ENCODE data around the gene MSI2. TPM values are rescaled to one million over a fixed set of nuclear protein-coding genes. Genes with fewer than 3 reads are reported as not detected.

MSI2 gene
- total RNA-seq, 2 experiments from 2014 or later: 131 to 164 TPM

GRCh38 chr17:57477522-57478362 is 221.4 kb downstream of the MSI2 start:
- H3K79me2 ChIP-seq (ENCODE audit: insufficient read depth, low read depth, low read length): no peaks in the 10 kb centered on the region
- POLR2A ChIA-PET: interaction anchor here (0.6 kb wide), 1 partner anchor 131 kb away, joined by 3 read pairs; no protein-coding TSS in a partner anchor
- CTCF ChIA-PET (ENCODE audit: unreplicated experiment): no interaction called here

GRCh38 chr17:57478478-57479250 is 222.3 kb downstream of the MSI2 start:
- H3K36me3 ChIP-seq (ENCODE audit: insufficient read depth, low read length): 0 out of 2 replicates have a peak, but pooled peaks cover 4% of the 10 kb centered on the region
- BruUV-seq (replicated peaks): no TSS peak
- ChIA-PET CTCF (ENCODE audit: unreplicated experiment) (no interaction called here), POLR2A (no interaction called here)
- H3K4me2 ChIP-seq (ENCODE audit: low read length): no peak overlapping the region
- DNase-seq (ENCODE audit: low spot score): no peak
- no peaks in the 10 kb centered on the region for H3K9me3 ChIP-seq (ENCODE audit: low read length)
- no peak overlapping the region for H2AFZ ChIP-seq (ENCODE audit: low read length)
- H3K9me2 ChIP-seq (ENCODE audit: insufficient read depth, low read length): no peaks in the 10 kb centered on the region
- H3K4me1 ChIP-seq (ENCODE audit: insufficient read depth, low read length, poor library complexity, severe bottlenecking): no peaks in the 10 kb centered on the region
- no peak overlapping the region for H3K4me3 ChIP-seq (ENCODE audit: low read depth, low read length, poor library complexity, severe bottlenecking)
- intact Hi-C loops (cut with micrococcal nuclease; ENCODE audit: unreplicated experiment): no loop called here
- H4K20me1 ChIP-seq (ENCODE audit: insufficient read depth, low read length): no peaks in the 10 kb centered on the region
- no peak for TF ChIP-seq CTCF (conservative IDR thresholded peaks at IDR 0.05; ENCODE audit: low read length)
- no peak for TF ChIP-seq EZH2phosphoT487 (IDR thresholded peaks at IDR 0.05; ENCODE audit: borderline replicate concordance, low read depth, low read length)
- no peak overlapping the region for H3K27ac ChIP-seq (ENCODE audit: low read depth, low read length, poor library complexity, severe bottlenecking)
- no peaks in the 10 kb centered on the region for H3K79me2 ChIP-seq (ENCODE audit: insufficient read depth, low read depth, low read length)

More at GRCh38 chr17:57477522-57478362, 221.4 kb downstream of the MSI2 start:
- TF ChIP-seq EZH2phosphoT487 (IDR thresholded peaks at IDR 0.05; ENCODE audit: borderline replicate concordance, low read depth, low read length) (no peak), CTCF (conservative IDR thresholded peaks at IDR 0.05; ENCODE audit: low read length) (no peak)
- Histone ChIP-seq H3K4me2 (ENCODE audit: low read length) (no peak overlapping the region), H3K9me2 (ENCODE audit: insufficient read depth, low read length) (no peaks in the 10 kb centered on the region), H2AFZ (ENCODE audit: low read length) (no peak overlapping the region), H3K4me3 (ENCODE audit: low read depth, low read length, poor library complexity, severe bottlenecking) (no peak overlapping the region), H3K27ac (ENCODE audit: low read depth, low read length, poor library complexity, severe bottlenecking) (no peak overlapping the region), H4K20me1 (ENCODE audit: insufficient read depth, low read length) (no peaks in the 10 kb centered on the region), H3K36me3 (ENCODE audit: insufficient read depth, low read length) (0 out of 2 replicates have a peak, but pooled peaks cover 4% of the 10 kb centered on the region), H3K4me1 (ENCODE audit: insufficient read depth, low read length, poor library complexity, severe bottlenecking) (no peaks in the 10 kb centered on the region), H3K9me3 (ENCODE audit: low read length) (no peaks in the 10 kb centered on the region)
- BruUV-seq (replicated peaks): no TSS peak
- no peak for DNase-seq (ENCODE audit: low spot score)
- intact Hi-C loops (cut with micrococcal nuclease; ENCODE audit: unreplicated experiment): no loop called here
